ENCODE data around the gene RNF213.

The RNF213 gene

DNA sequence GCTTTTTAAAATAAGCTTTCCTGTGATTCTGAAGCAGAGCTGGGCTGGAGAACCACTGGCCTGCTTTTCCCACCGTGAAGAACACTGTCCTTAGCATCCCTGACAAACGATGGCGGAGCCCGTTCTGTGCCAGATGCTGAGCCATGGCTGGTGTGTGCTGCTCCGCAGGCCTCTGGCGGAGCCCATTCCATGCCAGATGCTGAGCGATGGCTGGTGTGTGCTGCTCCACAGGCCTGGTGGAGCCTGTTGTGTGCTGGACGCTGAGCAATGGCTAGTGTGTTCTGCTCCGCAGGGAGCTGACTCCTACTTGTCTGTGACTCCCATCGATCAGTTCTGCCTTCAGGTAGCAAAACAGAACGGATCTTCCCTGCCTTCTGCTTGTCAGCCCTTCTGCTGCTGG is 158.6 kb downstream of the RNF213 start:
- no peak for DNase-seq (ENCODE audit: low spot score)

DNA sequence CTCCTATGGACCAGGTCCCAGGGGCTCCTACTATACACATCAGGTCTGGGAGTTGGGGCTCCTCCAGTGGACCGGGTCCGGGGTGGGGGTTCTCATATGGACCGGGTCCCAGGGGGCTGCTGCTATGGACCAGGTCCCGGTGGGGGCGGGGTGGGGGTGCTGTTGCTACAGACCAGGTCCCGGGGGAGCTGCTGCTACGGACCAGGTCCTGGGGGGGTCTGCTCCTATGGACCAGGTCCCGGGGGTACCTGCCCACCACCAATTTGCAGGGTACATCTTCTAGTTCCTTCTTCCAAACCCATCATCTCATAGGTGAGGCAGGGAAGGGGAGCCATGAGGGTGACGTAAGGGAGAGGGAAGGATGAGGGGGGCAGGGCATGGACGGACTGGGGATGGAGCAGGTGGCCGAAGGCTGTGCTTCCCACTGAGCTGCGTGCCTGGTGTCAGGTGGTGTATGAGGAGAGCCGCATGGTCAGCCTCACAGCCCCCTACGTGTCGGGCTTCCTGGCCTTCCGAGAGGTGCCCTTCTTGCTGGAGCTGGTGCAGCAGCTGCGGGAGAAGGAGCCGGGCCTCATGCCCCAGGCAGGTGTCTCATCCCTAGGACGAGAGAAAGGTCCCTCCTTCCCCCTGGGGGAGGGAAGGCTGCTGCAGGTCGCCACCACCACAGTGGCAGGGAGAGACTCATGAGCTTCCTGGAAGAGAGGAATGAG is 160.9 kb downstream of the RNF213 start:
- DNase-seq (ENCODE audit: low spot score): no peak

DNA sequence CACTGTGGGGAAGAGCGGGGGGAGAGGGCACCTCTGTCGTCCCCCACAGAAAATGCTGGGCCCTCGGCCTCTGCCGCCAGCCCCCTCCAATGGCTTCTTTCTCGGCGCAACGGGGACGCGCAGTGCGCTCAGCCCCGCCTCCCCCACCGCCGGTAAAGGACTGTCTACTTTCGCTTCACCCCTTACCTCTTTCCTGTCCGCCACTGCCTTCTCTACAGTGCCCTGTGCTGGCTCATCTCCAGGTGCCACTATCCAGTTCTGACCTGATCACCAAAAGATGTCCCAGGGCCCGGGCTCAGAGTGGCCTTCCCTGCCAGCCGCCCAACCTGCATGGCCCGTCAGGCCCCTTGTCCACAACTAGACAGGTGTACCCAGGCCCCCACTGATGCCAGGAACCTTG is 161.6 kb downstream of the RNF213 start:
- DNase-seq (ENCODE audit: low spot score): no peak

DNA sequence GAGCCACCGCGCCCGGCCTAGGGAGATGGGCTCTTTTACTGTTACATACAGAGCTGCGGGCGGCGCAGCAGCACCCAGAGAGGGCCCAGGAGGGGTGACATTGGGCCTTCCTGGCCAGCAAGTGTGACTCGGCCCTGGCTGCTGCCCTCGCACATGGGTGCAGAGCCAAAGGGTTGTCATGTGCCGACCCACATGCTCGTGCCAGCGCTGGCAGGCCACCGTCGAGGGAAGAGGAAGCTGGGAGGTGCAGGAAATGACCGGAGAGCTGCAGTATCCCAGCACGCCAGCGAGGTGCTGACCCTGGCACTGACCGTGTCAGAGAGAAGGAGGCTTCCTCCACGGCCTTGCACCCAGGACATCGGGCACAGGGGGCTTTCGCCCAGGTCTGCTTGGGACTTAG is 162.3 kb downstream of the RNF213 start:
- DNase-seq (ENCODE audit: low spot score): no peak

DNA sequence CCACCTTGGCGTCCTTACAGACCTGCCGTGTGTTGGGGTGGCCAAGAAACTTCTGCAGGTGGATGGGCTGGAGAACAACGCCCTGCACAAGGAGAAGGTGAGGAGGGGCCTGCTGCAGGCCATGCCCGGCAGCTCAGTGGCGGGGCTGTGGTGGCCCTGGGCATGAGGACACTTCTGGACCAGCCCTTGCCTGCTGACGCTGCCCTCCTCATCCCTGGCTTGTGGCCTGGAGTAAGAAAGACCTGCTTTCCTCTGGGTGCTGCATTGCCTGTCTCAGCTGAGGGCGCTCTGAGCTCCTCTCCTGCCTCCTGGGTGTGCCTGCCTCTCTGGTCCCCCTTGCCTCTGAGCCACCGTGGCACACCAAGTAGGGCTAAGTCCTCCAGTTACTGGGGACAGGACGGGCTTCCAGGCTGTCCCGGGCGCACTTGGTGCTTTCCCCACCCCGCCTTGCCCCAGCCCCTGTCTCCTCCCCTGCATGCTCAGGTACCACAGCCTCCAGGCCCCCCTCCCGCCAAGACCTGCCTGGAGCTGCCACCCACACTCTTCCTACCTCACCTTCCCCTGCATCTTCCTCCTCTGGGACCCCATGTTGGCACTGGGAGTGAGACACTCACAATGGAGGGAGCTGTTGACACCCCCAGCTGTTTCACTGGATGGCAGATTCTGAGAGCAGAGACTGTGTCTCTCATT is 163.0 kb downstream of the RNF213 start:
- no peak for DNase-seq (ENCODE audit: low spot score)

DNA sequence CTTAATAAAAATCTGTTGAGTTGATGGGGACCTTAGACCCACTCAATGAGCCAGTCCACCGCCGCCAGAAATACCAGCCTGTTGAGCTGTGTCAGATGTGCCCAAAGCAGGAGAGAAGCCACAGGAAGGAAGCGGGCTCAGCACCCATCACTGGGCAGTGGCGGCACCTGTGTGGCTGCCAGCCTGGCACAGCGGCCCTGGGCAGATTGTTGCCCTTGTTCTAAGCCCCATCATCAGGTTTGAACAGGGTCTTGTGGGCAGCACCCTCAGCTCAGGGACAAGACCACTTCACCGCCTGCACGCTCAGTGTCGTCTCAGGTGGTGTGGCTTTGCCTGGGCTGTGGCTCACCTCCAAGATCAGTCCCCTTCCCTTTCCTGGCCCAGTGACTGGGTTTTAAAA is 163.6 kb downstream of the RNF213 start:
- no peak for DNase-seq (ENCODE audit: low spot score)

DNA sequence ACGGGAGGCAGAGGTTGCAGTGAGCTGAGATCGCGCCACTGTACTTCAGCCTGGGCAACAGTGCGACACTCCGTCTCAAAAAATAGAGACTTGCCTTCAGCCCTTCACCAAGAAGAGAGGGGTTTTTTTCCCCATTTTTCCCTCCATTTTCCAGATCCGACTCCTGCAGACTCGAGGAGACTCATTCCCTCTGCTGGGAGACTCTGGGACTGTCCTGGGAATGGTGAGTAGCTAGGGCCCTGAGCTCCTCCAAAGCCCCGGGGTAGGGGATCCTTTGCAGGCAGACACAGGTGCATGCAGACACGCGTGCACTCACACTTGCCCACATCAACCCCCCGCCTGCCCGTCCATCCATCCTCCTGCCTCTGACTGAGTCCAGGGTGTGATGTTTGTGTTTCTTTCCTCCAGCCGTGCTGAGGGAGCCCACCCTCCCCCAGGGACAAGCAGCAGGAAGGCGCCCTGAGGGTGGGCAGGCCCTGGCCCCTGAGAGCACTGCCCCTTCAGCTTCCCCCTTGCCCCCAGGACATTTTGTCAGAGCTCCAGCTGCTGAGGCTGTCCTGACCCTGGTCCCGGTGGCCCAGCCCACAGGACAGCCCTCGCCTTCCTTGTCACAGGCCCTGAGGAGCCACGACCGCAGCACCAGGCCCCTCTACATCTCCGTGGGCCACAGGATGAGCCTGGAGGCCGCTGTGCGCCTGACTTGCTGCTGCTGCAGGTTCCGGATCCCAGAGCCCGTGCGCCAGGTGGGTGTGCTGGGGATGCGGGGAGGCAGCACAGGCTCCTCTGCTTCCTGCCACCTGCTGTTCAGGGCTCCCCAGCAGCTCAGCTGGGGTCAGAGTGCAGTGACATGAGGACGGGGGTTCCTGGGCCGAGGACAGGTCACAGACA is 164.5 kb downstream of the RNF213 start:
- no peak for DNase-seq (ENCODE audit: low spot score)

DNA sequence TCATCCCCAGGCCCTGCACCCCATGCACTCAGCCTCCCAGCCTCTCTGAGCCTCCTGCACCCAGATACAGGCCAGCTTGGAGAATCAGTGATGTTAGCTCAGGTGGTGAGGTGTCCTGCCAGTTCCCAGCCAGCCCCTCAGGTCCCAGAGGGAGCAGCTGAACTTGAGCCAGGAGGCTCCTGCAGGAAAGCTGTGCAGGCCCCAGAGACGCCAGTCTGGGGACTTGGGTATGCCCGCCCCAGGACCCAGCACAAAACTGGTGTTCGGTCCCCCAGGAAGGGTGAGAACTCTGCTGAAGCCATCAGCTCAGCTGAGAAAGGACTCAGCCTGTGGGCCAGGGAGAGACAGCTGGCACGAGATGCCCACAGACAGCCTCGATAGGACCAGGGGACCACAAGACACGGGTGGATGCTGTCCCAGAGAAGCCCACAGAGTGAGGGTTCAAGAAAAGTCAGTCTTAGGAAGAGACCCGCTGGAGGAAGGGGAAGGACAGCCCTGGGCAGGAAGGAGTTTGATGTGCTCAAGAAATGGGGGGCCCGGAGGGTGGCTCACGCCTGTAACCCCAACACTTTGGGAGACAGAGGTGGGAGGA is 165.3 kb downstream of the RNF213 start:
- no peak for DNase-seq (ENCODE audit: low spot score)

DNA sequence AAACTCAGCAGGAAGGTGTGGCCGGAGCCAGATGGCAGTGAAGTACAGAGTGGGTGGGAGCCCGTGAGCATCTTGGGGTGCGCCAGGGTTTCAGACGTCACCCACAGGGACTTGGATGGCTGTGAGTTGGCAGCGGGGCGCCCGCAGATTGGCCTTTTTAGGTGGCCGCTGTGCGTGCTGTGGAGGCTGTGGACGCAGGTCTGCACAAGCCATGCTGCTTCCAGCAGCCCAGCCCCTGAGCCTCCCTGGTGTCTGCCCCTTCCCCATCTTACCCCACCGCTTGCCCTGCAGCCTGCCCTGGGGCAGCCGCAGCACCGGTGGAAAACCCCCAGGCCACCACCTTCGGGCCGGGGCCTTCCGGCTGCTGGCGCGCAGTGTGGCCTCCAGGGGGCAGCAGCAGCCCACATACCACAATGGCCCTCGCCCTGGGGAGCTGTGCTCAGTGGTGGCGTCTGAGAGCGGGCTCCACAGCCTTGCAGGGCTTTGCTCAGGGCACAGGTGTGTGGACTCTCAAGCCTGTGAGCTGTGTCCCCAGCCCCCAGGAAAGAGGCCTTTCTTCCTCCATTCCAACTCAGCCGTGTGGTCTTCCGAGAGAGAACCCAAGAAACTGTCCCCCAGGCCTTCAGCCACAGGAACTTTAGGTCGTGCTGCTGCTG is 166.1 kb downstream of the RNF213 start:
- DNase-seq (ENCODE audit: low spot score): peak; percentile 81

DNA sequence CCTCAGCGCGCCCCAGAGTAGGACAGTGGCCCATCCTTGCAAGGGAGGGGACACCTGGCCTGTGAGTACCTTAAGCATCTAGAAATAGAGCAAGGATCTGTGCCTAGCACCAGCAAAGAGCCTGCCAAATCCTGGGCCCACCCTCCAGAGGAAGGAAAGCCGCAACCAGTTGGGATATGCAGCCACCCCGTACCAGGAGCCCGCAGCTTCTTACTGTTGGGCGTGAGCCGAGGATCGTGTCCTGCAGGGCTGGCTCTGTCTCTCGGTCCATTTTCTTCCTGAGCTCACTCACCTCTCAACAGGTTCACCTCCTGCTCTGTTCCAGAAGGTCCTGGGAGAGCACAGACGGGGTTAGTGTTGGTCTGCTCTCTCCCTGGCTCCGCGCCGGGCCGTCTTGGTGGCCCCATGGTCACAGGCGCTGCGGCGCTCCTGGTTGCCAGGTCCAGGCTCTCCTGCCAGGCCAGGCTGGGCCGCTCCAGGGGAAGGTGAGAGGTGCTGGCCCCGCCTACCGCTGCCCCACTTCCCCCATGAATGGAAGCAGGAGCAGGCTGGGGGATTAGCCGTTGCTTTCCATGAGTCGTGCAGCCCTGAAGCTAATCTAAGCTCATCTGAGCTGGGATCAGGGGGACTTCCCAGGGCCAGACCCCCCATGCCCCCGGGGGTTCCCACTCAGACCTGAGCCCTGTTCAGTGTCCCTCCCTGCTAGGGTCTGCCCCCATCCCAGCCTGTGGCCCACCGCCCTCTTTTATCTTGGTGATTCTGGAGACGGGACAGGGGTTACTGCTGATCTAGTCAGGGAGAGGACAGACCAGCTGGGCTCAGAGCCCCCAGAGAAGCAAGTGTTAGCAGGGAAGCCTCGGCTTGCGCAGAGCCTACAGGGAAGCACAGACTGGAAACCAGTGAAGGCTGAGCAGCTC is 167.0 kb downstream of the RNF213 start:
- DNase-seq (ENCODE audit: low spot score): no peak

DNA sequence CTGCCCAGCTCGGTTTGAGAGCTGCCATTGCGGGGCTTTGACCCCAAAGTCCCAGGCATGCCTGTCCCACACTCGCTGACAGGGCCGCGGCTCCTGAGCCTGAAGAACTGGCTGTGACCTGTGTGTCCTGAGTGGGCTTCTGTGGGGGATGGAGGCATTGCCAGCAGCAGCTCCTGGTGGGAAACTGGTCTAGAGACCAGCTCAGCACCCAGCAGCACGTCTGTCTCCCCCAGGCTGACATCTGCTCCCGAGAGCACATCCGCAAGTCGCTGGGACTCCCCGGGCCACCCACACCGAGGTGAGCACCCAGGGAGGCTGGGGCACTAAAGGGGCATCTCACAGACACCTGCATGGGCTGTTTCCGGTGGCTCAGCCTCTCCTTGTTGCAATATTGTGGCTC is 167.7 kb downstream of the RNF213 start:
- DNase-seq (ENCODE audit: low spot score): no peak

DNA sequence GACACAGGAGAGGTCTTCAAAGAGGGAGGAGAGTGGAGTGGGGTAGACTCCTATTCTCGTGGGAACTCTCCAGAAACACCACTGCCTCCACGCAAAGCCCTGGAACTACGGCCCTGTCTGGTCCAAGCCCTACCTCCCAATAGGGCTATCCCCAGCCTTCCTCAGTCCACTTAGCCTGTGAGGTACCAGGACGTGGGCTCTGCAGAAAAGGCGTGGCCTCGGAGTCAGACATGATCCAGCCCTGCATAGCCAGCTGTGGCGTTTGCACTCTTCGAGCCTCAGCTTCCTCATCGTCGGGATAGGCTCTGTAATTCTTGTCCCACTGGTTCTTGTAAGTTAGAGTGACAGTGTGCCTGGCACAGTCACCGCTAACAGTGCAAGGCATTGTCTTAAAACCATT is 168.1 kb downstream of the RNF213 start:
- no peak for DNase-seq (ENCODE audit: low spot score)

DNA sequence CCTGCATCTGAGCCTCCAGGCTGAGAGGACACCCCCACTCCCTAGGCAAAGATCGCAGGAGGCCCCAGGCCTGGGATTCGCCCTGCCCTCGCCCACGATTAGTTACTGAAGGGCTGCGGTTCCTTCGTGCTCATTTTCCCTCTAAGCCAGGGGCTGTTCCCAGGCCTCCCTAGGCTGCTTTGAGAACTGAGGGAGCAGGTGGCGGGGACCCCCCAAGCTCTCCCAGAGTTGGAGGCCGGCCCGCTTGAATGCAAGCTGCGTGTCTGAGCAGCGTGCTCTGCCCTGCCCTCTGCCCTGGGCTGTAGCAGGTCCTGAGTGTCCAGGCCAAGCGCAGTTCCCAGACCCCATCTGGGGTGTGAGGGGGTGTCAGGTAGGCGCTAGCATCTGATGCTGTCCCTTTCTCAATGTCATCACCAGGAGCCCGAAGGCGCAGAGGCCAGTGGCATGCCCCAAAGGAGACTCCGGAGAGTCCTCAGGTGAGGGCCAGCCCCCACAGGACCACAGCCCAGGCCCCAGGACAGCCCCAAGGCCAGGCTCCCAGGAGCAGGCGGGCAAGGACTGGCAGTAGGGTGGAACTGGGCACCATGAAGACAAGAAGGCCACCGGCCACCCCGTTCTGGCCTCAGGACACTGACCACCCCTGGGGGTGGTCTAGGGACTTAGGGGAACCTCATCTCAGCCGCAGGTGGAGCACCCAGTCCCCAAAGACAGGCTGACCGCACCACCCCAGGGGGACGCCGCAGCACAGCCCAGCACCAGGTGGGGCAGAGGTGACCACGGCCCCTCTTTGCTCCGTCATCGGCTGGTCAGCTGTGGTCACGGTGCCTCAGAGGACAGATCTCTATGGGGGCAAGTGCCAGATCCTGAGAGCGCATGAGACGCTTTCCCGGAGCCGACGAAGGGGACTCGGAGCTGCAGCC is 169.0 kb downstream of the RNF213 start:
- no peak for DNase-seq (ENCODE audit: low spot score)

DNA sequence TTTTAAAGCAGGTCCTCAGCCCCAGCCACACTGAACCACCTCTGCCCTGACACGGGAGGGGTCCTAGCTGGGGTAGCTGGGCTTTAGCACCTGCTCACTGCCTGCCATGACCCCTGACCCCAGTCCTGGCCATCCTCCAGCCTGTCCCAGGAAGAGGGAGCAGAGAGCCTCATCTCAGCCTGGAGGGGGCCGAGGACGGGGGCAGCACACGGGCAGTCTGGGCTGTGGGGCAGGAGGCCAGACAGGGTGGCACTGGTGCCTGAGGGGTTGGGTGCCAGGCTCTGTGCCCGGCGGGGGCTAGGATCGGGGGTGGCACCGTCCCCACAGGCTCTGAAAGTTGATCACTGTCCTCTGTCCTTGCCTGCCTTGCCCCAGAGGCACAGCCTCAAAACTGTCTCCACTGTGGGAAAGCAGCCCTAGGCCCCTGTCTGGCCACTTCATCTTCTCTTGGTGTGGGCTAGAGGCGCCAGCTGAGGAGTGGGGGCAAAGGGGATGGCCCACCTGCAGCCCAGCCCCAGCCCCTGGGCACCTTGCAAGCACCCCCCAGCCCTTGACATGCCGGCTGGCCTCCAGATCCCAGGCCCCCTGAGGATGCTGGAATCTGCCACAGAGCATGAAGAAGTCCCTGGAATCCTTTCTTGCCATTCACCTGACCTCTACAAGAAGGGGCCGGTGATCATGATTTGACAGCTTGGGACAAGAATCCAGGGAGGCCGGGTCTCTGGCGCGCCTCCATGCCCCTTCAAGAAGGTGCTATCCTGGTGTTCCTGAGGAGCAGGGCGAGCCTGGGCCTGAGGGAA is 170.0 kb downstream of the RNF213 start:
- no peak for DNase-seq (ENCODE audit: low spot score)

DNA sequence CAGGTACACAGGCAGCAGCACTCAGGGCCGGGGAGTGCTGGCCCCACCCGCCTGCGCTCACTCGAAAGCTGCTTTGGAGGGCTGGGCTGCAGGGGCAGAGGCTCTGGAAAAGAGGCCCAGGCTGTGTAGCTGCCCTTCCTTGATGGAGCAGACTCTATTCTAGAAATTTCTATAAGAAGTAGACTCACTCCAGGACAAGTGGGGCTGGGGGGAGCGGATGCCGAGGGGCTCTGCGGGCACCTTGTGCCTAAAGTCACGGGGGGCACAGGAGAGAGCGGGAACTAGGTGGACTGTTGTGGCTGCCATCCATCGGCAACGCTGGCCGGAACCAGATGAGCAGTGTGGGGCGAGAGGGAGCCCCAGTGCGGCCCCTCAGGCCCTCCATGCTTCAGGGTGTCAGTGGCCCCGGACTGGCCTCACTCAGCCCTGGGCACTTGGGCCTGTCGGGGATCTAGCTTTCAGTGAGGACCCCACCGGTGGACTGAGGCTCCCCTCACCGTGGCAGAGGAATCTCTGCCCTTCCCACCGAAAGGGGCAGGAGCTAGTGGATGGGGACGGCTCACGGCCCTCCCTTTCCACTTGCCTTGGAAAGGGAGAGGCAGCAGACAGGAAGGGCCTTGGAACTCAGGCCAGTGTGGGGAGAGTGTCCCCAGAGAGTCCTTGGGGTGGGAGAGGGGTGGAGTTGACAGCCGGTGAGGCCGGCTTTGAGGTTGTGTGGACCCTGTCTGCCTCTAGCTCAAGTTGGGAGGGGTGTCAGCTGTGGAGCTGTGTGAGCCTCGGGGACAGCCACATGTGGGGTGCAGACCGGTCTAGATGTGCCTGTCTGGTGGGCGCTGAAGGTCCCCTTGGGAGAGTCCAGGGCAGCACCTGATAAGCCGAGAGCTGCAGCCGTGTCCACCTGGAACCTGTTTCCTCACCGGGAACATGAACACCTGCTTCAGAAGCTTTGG is 170.9 kb downstream of the RNF213 start:
- DNase-seq (ENCODE audit: low spot score): no peak

DNA sequence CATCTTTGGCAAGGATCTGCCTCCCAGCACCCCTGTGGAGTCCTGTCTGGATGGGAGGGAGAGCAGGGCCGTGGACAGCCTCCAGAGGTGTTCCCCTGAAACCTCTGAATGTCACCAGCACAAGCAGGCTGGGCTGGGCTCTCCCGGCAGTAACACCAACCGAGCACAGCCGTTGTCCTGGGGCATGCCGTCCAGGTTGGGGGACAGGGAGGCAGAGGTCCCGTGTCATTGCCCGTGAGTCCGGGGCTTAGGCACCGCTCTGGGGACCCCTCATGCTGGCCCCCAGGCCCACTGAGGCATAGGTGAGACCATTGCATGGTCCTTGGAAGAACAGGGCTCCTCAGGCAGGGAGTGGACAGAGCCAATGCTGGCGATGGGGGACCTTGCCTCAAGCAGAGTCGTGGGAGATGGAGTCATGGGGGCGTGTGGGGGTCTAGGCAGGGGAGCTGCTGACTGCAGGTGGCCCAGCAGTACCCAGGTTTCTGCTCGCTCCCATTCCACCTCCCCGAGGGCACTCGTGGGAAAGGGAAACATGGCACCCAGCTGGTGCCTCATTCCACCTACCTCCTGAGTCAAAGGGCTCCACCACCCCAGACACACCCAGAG is 171.8 kb downstream of the RNF213 start:
- DNase-seq (ENCODE audit: low spot score): no peak

DNA sequence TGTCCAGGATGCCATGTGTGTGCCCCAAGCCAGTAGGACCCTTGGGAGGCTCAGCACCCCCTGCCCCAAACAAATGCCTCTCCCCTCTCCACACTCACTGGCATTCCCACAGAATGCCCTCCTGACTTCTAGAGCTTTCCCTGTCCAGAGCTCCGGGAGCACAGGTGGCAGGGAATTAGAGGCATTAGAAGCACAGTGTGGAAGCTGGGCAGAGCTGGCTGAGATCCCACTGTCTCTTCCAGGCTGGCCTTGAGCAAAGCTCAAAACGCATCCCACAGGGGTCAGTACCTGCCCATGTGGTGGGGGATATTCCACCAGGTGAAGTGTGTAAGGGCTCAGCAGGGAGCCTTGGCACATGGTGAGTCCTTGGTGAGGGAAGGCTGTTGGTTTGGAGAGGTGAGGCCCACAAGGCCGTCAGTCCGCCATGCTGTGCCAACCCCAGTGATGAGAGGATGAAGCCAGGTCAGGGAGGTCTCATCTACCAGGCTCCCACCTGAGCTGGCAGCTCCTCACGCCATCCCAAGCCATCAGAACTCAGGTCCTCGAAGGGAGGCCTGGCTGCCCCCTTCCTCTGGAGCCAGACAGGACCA is 172.4 kb downstream of the RNF213 start:
- DNase-seq (ENCODE audit: low spot score): no peak
